Left kidney (tissue), 2 donors: ENCODE data around the gene CDHR3. TPM values are rescaled to one million over a fixed set of nuclear protein-coding genes. Genes with fewer than 3 reads are reported as not detected.
"Not testable (repeated sequence)": the region's sequence is repeated elsewhere in the genome, so short reads cannot be mapped to it uniquely, and the experiment has no call there.

ENCODE experiments used
- DNase-seq: peaks from one replicate; pipeline ENCODE4 v3.0.0-alpha.2; 2013
- polyA plus RNA-seq: library from polyadenylated mRNA; unstranded; fragments of 120-200 nt; gene quantifications from one replicate; pipeline ENCODE4 v1.2.1, GENCODE V29; 2013; ENCODE audit not compliant: insufficient read length

CDHR3 gene
- polyA plus RNA-seq, 1 donor = 15.8 TPM

DNA sequence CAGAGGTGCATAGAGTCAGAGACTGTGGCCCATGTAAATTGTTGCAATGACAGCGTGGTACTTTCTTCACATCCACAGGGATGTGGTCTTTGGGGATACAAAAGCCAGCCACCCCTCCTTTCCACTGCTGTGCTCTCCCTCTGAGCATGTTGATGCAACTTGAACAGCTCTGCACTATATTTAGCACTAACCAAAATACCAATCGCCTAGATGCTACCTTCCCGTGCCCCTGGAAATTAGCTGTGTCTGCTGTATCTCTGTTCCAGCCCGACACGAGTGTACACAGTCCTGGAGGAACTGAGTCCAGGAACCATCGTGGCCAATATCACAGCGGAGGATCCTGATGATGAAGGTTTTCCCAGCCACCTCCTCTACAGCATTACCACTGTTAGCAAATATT lies 38.1 kb downstream of the CDHR3 start:
- no peak for DNase-seq

DNA sequence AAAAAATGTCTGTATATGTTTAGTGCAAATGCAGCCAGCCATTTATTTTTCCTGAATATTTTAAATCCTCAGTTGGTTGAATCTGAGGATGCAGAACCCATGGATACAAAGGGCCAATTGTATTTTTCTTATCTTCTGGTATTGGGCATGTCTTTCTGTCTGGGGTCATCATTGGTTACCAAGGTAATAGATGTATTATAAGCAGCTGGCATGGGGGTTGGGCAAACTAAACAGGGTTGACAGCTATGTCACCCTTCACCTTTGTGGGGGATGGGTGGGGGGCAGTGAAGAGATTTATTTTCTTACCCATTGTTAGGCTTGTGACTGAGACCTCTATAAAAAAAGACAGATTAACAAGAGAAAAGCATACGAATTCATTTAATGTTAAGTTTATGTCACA lies 38.8 kb downstream of the CDHR3 start:
- DNase-seq = no peak

GRCh38 chr7:106003525-106004064 lies 40.5 kb downstream of the CDHR3 start:
- no peak for DNase-seq

GRCh38 chr7:106006906-106007305 lies 43.8 kb downstream of the CDHR3 start:
- no peak for DNase-seq

- DNase-seq = not testable (repeated sequence)
These were observed 44.7 kb downstream of the CDHR3 start for GRCh38 chr7:106007796-106008195.

GRCh38 chr7:106009503-106010226 lies 46.6 kb downstream of the CDHR3 start:
- DNase-seq = peak; percentile 90

DNA sequence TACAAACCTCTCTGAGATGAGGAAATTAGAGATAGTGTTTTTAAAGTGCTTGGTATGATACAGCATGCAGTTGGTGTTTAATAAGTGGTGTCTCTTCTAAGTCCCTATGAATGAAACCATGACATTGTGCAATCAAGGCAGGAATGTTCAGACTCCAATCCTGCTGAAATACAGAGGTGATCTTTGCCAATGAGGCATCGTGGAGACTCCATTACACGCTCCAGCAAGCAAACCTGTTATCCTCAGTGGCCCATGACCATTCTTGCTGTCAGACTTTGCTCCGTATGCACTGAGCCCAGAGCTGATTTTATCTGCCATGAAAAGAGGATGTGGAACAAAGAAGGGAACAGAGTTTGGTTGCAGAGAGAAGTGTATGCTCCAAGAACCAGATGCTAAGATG lies 47.3 kb downstream of the CDHR3 start:
- peak; percentile 46 for DNase-seq

GRCh38 chr7:106010866-106011265 lies 47.8 kb downstream of the CDHR3 start:
- no peak for DNase-seq

GRCh38 chr7:106012184-106012583 lies 49.1 kb downstream of the CDHR3 start:
- no peak for DNase-seq

DNA sequence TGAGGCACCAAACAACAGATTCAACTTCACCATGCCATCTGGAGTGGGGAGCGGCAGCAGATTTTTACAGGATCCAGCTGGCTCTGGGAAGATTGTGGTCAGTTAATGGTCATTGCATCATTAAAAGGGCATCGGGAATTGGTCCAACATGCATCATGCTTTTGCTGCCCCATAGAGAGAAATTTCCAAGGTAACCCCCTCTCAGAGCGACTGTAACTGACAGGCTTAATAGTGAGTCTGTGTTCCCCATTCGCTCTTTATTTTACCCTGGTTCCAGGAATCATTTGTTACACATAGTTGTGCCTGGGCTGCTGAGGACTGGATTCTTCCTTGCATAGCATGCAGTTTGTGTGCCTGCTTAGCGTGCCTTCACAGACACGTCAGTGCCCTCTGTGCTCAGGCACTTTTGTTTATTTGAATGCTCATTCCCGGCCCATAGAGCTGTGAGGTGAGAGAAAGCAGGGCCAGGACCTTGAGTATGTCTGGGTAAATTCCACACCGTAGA lies 49.9 kb downstream of the CDHR3 start:
- DNase-seq = no peak

GRCh38 chr7:106015381-106016218 lies 52.5 kb downstream of the CDHR3 start:
- DNase-seq = no peak

GRCh38 chr7:106016331-106016730 lies 53.3 kb downstream of the CDHR3 start:
- DNase-seq = no peak

DNA sequence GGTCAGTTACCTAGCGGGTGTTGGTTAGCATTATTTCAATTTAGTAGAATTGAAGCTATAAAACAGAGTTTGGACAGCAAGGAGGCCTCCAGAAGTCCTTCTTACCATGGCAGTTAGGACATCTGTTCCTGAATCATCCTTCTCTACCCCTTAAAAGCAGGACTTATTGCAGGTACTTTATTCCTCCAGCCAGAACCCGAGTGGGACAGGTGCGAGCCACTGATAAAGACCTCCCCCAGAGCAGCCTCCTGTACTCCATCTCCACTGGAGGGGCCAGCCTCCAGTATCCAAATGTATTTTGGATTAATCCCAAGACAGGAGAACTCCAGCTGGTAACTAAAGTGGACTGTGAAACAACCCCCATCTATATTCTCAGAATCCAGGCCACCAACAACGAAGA lies 54.6 kb downstream of the CDHR3 start:
- DNase-seq = no peak

- DNase-seq = no peak
These were observed 55.8 kb downstream of the CDHR3 start for GRCh38 chr7:106018566-106019469.

DNA sequence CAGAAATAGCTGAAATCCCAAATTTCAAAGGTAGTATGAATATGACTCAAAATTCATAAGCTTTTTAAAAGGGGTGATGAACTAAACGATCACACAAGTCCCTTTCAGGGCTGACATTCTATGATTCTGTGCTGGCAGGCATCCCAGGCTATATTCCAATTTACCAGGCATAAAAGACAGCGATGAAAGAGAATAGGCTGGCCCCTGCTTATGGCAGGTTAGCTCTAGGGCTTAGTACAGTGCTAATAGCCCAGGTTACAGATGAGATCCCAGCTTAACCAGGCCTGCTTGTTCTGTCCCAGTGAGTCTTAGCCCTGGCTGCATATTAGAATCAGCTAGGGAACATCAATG lies 56.4 kb downstream of the CDHR3 start:
- DNase-seq = no peak

DNA sequence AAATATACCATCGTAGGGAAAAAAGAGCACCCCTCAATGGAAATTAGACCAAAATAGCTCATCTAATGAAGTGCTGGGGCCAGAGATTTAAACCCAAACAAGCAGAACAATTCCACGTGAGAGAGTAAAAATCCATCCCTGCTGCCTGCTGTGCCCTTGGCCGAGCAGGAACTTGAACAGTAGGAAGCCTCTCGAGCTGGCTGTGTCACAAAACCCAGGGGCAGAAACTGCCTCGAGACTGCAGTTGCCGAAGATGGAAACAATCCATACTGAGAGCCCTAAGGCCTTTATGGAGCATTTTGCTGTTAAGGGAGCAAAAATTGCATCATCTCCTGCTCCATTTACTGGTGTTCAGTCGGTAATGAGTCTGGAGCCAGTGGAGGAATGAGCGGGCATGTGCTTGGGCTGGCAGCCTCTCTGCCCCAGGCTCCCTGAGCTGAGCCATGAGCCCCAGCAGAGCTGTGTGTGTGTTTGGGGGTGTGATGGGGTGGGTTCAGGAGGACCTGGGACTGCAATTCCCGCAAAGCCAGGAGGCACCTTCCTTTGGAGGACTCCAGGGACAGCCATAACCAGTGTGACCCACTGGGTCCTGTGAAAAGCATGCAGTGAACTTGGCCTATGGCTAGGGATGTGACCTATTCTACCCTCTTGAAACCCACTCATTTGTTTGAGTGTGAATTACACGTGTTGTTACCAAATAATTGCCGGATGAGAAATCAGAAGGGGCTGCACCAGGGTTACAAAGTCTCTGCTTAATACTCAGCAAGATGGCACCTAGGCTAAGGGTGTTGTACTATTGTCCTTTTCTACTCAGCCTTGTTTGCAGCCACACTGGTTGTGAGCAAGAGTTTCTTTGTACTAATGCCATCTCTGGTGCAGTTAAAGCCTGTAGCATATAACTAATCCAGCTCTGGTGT lies 58.3 kb downstream of the CDHR3 start:
- DNase-seq = no peak

GRCh38 chr7:106022193-106022821 lies 59.2 kb downstream of the CDHR3 start:
- DNase-seq = no peak

DNA sequence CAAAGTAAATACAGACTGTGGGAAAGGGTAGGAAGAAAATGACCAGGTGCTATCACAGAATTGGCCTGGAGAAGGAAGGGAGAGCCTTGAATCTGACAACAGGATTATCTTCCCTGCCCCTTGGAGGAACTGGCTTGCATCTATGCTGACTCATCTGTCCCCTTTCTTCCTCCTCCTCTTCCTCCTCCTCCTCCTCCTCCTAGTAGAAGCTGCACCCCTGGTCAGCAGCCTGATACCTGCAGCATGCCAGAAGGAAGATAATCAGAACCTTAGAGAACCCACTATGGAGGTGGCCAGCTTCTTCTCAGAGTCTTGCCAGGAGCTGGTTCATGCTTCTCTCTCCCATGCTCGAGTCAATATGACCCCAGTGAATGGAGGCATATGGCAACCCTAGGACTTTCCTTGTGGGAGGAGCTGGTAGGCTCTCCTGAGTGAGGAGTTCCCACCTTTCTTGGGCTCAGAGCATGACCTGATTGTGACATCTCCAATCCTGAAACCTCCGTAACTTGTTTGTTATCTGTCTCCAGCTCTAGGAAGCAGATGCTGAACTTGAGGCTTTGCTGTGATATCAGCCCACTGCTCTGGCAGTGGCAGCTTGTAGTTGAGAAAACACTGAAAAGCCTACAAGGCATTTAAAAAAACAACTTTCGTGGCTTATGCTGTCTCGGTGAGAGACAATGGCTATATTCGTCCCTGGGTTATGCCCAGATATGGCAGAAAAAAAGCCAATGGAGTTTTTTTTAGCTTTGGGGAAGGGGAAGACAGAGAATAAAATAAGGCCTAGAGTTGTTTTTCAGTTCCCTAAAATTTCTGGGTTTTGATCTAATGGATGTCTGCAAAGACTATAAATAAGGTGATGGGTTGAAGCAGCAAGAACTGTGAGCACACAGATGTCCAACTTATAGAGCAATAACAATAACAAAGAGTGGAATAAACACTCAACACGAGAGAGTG lies 60.6 kb downstream of the CDHR3 start:
- no peak for DNase-seq

GRCh38 chr7:106026101-106026500 lies 63.0 kb downstream of the CDHR3 start:
- DNase-seq = no peak
